GM21367 (cell line): ENCODE results near the gene SEC24D.

Source experiments
- ATAC-seq: cut with Tn5 transposase; IDR thresholded peaks from one replicate; pipeline ENCODE4 v1.9.1; 2021; ENCODE audit not compliant: unreplicated experiment

The SEC24D gene

GRCh38 chr4:118753685-118754084 is 82.2 kb downstream of the SEC24D start:
- no peak for ATAC-seq

- no peak for ATAC-seq
Observed at GRCh38 chr4:118753096-118753495, 82.8 kb downstream of the SEC24D start.

- no peak for ATAC-seq
Observed at GRCh38 chr4:118752551-118752950, 83.4 kb downstream of the SEC24D start.

- ATAC-seq: no peak
Observed at GRCh38 chr4:118751629-118752323, 84.2 kb downstream of the SEC24D start.

GRCh38 chr4:118749347-118749988 is 86.5 kb downstream of the SEC24D start:
- no peak for ATAC-seq

GRCh38 chr4:118746251-118746919 is 89.5 kb downstream of the SEC24D start:
- ATAC-seq: no peak

- no peak for ATAC-seq
Observed at GRCh38 chr4:118745357-118745756, 90.6 kb downstream of the SEC24D start.

GRCh38 chr4:118743867-118744266 is 92.1 kb downstream of the SEC24D start:
- ATAC-seq: no peak

GRCh38 chr4:118742050-118742449 is 93.9 kb downstream of the SEC24D start:
- no peak for ATAC-seq

DNA sequence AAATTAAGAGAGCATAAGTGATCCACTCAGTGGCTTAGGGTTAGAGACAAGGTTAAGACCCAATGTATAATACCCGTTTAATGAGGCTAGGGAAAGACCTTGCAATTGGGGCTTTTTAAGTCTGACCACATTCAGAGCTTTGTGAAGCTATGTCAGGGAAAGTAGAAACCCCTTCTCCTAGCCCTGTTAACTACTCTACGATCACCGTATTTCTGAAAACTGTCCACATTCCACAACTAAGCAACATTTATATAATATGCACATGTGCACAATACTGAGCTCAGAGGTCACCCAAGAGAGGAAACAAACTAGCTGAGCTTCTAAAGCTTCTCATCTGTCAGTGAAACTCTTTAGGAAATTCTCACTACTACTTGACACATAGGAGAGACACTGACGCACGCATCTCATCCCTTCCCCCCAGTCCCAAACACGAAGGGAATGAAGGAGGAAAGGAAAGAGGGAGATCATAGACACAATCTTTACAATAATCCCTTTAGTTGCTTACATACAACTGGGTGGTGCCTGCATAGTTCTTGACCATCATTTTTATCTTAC is 94.5 kb downstream of the SEC24D start:
- ATAC-seq: no peak

DNA sequence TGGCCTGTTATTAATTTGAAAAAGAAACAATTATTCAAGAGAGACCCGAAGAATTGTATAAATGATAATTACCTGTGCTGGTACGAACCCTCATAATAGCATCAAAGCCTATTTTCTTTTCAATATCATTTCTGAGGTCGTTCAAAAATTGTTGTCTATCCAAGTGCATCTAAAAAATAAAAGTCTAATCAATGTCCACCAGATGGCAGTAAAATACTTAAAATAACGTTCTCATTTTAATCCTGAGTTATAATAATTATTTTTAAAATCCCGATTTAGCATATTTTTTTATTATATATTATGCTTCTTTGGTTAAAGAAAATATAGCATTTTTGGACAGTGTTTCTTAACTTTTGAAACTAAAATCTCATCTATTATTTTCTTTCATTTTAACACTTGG is 95.1 kb downstream of the SEC24D start:
- ATAC-seq: no peak

GRCh38 chr4:118739022-118739713 is 96.8 kb downstream of the SEC24D start:
- ATAC-seq: no peak

DNA sequence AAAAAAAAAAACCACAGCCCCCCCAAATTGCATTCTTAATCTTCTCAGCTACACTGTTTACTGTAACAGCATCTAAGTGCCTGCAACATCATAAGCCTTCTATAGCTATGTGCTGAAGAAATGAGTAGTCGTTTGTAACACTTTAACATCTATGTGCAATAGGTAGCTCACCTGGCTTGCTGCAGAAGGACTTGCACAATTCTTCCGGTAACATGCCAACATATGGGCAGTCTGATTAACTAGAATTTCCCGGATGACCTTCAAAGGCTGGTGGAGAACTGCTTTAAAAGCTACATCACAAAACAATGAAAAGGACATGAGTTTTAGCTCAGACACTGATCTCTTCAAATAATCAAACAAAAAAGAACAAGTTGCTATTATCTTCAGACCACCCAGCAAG is 97.8 kb downstream of the SEC24D start:
- ATAC-seq: no peak

DNA sequence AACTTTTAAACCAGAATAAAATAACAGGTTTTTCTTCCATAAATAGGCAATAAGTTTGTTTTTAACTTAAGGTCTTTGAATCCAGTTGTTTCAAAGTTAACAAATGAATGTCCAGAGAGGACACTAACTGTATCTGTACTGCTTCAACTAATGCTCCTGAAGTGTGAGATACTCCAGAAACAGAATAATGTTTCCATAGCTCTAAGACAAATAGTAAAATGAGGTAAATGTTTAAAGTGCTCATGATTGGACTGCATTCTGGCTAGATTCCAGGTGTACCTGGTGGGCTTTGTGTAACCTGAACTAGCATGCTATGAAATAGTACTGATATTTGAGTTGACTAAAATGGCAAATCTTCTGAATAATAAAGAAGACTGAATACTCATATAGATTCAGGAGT is 99.0 kb downstream of the SEC24D start:
- ATAC-seq: no peak

GRCh38 chr4:118734491-118735205 is 101.3 kb downstream of the SEC24D start:
- no peak for ATAC-seq

DNA sequence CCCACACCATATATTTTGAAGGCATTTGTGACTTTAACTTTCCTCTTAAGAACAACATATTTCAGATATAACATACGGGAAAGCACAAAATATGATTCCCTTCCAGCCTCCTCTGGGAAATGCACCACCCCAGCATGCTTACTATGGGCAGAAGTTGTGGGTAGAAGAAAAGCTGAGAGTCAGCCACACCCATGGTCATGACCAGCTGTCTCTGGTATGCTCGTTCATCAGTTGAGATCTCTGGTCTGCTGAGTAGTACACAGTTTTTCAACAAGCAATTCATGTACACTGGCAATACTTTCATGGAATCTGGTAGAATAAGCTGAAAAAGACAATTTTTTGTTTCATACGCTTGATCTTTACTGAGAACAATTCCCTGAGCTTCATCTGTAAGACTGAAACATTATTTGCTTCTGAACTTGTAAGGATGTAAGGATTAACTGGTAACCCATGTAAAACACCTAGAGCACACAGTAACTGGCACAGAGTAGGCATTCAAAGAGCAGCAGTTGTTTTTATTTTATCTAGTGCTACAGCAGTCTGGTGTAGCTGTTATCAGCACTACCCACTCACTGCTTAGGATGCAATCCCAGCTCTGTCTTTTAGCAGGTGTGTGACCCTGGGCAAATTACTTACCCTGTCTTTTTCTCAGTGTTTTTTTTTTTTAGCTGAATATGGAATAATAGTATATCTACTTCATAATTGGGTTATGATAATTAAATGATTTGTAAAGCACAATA is 103.2 kb downstream of the SEC24D start:
- no peak for ATAC-seq

- ATAC-seq: no peak
Observed at GRCh38 chr4:118730683-118731082, 105.2 kb downstream of the SEC24D start.

DNA sequence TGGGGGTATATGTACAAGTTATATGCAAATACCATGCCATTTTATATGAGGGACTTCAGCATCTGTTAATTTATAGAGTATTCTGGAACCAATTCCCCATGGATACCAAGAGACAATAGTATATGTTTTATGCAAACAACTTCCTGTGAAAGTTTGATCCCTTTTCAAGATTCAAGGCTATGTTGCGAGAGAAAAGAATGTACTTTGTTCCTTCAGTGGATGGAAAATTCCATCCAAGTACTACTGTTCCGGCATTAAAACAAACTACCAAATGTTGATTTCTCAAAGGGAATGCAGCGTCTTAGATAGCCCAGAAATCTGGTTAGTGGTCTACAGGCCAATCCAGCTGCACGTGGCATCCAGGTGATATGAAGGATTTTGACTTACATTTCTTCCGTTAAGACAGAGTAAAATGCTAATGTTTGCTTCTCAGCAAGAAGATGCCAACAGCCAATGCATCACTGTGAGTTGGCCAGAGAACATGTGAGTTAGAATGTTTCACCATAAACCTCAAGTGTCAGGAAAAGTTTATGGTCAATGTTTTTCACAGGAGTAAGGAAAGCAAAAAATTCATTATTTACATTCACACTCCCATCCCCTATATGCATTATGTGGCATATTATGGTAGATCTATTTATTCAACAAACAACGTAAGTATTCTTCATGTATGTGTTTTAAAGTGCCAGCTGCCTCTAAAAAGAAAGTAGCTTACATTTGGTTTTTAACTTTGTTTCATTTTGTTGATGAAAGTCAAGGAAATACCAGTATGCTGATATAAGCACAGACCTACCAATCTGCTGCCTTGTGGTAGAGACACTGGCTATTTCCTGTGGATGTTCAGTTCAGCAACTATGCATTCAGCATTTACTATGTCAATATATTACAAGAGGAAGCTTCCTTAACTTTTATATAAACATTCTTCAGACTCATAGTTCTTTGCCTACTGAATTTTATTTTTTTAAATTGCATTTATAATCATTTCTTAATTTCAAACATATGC is 106.3 kb downstream of the SEC24D start:
- ATAC-seq: no peak

DNA sequence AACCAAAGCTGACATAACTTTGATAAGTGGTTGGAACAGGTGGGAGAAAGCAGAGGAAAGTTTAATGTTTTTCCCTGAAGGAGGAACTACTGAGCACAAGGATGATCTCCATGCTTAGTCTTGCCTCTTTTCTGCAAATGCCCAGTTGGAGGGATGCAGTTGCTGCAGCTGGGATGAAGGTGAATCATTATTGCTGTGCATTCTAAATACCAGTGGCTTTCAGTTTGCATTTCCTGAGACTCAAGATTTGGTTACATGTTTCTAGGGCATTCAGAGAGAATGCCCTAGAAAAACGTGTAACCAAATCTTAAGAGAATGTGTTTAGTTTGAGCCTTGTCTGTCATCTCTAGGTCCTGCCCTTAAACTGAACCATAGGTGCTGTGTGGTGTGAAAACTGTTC is 108.6 kb downstream of the SEC24D start:
- no peak for ATAC-seq
